ENCODE results near the gene PRRG1.

DNA sequence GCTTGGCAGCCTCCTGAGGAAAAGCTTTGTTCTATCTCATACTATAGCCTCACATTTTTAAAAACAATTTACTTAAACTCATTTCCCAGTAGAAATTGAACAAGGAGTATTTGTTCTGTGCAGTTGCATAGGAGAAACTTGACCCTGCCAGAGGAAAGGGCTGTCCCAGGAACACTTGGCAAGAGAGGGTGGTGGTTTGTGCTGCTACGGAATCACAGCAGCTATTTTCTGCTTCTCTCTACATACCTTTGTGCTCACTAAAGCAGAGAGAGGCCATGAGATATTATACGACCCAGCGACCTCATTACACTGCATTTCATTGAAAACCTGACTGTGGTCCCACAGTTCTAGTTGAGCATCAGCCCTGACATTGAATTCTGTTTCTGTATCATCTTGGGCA is 139.2 kb downstream of the PRRG1 start:
- TF ChIP-seq CTCF (IDR thresholded peaks at IDR 0.05; ENCODE audit: low read depth, low read length) (no peak), EZH2phosphoT487 (IDR thresholded peaks at IDR 0.05; ENCODE audit: low read depth) (no peak)
